Measurements from ENCODE around the gene WDFY2.

WDFY2 gene

DNA sequence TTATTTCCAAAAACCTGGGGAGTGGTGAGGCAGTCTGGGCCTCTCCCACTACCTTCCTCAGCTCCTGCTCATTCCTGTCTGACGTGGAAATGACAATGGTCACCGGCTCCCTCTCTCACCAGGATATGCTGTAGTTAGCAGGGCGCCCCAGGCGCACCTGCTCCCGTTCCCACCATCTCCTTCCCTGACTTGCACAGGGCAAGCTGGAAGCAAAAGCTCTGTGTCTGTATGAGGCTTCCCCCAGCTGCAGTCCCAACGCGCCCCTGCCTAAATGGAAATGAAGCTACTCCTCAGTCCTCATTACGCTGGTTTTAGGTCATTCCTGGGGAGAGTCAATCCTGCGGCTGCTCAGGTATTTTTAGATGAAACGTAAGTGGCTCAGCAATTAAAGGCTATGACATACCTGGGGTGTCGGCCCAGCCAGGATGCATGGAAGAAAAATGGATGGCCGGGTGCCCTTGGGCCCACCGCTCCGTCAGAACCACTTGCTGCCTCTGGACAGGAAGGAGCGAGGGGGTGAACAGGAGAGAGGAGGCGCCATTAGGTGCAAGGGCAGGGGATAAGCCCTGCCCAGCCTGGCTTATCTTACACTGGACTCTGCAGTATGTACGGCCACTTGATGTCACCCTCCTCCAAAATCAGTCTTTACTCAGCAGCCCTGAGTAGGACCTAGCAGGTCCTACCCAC, 187.3 kb downstream of the WDFY2 start:
- Histone ChIP-seq H3K27me3 (ENCODE audit: insufficient read depth, low read length) (no peaks in the 10 kb centered on the region), H3K36me3 (ENCODE audit: insufficient read depth, low read depth, low read length) (no peaks in the 10 kb centered on the region; the same call in 1 of the 2 replicates), H3K27ac (ENCODE audit: low read length) (no peak overlapping the region), H3K4me1 (ENCODE audit: insufficient read depth, low read length) (peaks cover 3% of the 10 kb centered on the region; the same call in 1 of the 2 replicates), H3K9ac (ENCODE audit: low read depth, low read length) (no peak overlapping the region), H3K4me3 (ENCODE audit: low read length) (no peak overlapping the region), H3K9me3 (ENCODE audit: insufficient read depth, low read depth, low read length) (no peaks in the 10 kb centered on the region)

GRCh38 chr13:51772105-51772455, 187.8 kb downstream of the WDFY2 start:
- Histone ChIP-seq H3K4me1 (ENCODE audit: insufficient read depth, low read length) (peaks cover 3% of the 10 kb centered on the region; the same call in 1 of the 2 replicates), H3K27me3 (ENCODE audit: insufficient read depth, low read length) (no peaks in the 10 kb centered on the region), H3K4me3 (ENCODE audit: low read length) (no peak overlapping the region), H3K9ac (ENCODE audit: low read depth, low read length) (no peak overlapping the region), H3K9me3 (ENCODE audit: insufficient read depth, low read depth, low read length) (no peaks in the 10 kb centered on the region), H3K27ac (ENCODE audit: low read length) (no peak overlapping the region), H3K36me3 (ENCODE audit: insufficient read depth, low read depth, low read length) (no peaks in the 10 kb centered on the region)

DNA sequence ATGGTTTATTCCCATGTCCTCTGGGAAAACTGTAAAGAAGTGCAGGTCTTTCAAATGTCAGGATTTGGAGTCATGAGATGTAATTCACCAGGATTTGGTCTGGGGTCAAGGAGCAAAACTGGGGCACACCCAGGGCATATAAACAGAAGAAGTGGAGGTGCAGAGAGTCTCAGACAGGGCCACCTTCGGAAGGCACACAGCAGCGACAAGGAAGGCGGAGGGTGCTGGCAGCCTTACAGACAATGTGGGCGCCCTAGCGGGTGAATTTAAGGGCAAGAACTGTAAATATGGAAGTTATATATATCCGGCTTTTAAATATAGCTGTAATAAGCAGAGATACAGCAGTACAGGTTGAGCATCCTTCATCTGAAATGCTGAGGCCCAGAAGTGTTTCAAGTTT, 188.5 kb downstream of the WDFY2 start:
- Histone ChIP-seq H3K36me3 (ENCODE audit: insufficient read depth, low read depth, low read length) (no peaks in the 10 kb centered on the region), H3K27ac (ENCODE audit: low read length) (no peak overlapping the region), H3K9me3 (ENCODE audit: insufficient read depth, low read depth, low read length) (no peaks in the 10 kb centered on the region), H3K9ac (ENCODE audit: low read depth, low read length) (no peak overlapping the region), H3K4me1 (ENCODE audit: insufficient read depth, low read length) (peaks cover 3% of the 10 kb centered on the region; the same call in 1 of the 2 replicates), H3K4me3 (ENCODE audit: low read length) (no peak overlapping the region), H3K27me3 (ENCODE audit: insufficient read depth, low read length) (no peaks in the 10 kb centered on the region)

- no peak overlapping the region for H3K4me3 ChIP-seq (ENCODE audit: low read length)
Observed at GRCh38 chr13:51773515-51773914, 189.3 kb downstream of the WDFY2 start.

GRCh38 chr13:51776179-51776578, 191.9 kb downstream of the WDFY2 start:
- no peaks in the 10 kb centered on the region for H3K36me3 ChIP-seq (ENCODE audit: insufficient read depth, low read depth, low read length)
- no peaks in the 10 kb centered on the region for H3K27me3 ChIP-seq (ENCODE audit: insufficient read depth, low read length)
- H3K4me1 ChIP-seq (ENCODE audit: insufficient read depth, low read length), result no peaks in the 10 kb centered on the region
- no peak overlapping the region for H3K9ac ChIP-seq (ENCODE audit: low read depth, low read length)
- no peaks in the 10 kb centered on the region for H3K9me3 ChIP-seq (ENCODE audit: insufficient read depth, low read depth, low read length)
- H3K27ac ChIP-seq (ENCODE audit: low read length), result no peak overlapping the region
- no peak overlapping the region for H3K4me3 ChIP-seq (ENCODE audit: low read length)

More at GRCh38 chr13:51773515-51773914, 189.3 kb downstream of the WDFY2 start:
- H3K27me3 ChIP-seq (ENCODE audit: insufficient read depth, low read length), result no peaks in the 10 kb centered on the region
- no peaks in the 10 kb centered on the region for H3K36me3 ChIP-seq (ENCODE audit: insufficient read depth, low read depth, low read length)
- H3K9me3 ChIP-seq (ENCODE audit: insufficient read depth, low read depth, low read length), result no peaks in the 10 kb centered on the region
- no peaks in the 10 kb centered on the region; the same call in 1 of the 2 replicates for H3K4me1 ChIP-seq (ENCODE audit: insufficient read depth, low read length)
- H3K27ac ChIP-seq (ENCODE audit: low read length), result no peak overlapping the region
- H3K9ac ChIP-seq (ENCODE audit: low read depth, low read length), result no peak overlapping the region

- Histone ChIP-seq H3K9ac (ENCODE audit: low read depth, low read length) (no peak overlapping the region), H3K4me1 (ENCODE audit: insufficient read depth, low read length) (no peaks in the 10 kb centered on the region), H3K27ac (ENCODE audit: low read length) (no peak overlapping the region), H3K9me3 (ENCODE audit: insufficient read depth, low read depth, low read length) (no peaks in the 10 kb centered on the region), H3K4me3 (ENCODE audit: low read length) (no peak overlapping the region), H3K36me3 (ENCODE audit: insufficient read depth, low read depth, low read length) (no peaks in the 10 kb centered on the region), H3K27me3 (ENCODE audit: insufficient read depth, low read length) (no peaks in the 10 kb centered on the region)
Observed at GRCh38 chr13:51777921-51778320, 193.7 kb downstream of the WDFY2 start.

DNA sequence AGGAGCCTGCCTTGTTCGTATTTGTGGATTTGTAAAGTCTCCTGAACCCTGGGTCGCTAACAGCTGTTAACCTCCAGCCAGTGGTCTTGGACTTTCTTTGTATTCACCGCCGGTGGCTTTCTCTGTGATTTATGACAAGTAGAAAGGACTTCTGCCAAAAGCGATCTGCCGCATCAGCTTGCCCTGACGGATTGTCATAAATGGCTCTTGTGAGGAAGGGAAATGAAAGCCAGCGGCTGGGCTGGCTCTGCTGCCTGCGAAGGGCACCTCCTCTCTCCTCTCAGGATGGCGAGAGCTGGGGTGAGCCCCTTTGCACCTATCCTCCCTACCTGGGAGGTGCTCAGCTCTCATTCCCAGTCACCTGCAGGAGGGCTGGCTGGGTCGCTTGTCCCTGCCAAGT, 194.1 kb downstream of the WDFY2 start:
- H3K4me3 ChIP-seq (ENCODE audit: low read length), result no peak overlapping the region
- H3K9me3 ChIP-seq (ENCODE audit: insufficient read depth, low read depth, low read length), result no peaks in the 10 kb centered on the region
- H3K27ac ChIP-seq (ENCODE audit: low read length), result no peak overlapping the region
- no peaks in the 10 kb centered on the region for H3K36me3 ChIP-seq (ENCODE audit: insufficient read depth, low read depth, low read length)
- no peak overlapping the region for H3K9ac ChIP-seq (ENCODE audit: low read depth, low read length)
- H3K4me1 ChIP-seq (ENCODE audit: insufficient read depth, low read length), result no peaks in the 10 kb centered on the region
- H3K27me3 ChIP-seq (ENCODE audit: insufficient read depth, low read length), result no peaks in the 10 kb centered on the region

- H3K4me3 ChIP-seq (ENCODE audit: low read length), result no peak overlapping the region
- H3K36me3 ChIP-seq (ENCODE audit: insufficient read depth, low read depth, low read length), result no peaks in the 10 kb centered on the region
- 0 out of 2 replicates have a peak, but pooled peaks cover 2% of the 10 kb centered on the region for H3K4me1 ChIP-seq (ENCODE audit: insufficient read depth, low read length)
- H3K27ac ChIP-seq (ENCODE audit: low read length), result no peak overlapping the region
- H3K27me3 ChIP-seq (ENCODE audit: insufficient read depth, low read length), result no peaks in the 10 kb centered on the region
- no peaks in the 10 kb centered on the region for H3K9me3 ChIP-seq (ENCODE audit: insufficient read depth, low read depth, low read length)
- no peak overlapping the region for H3K9ac ChIP-seq (ENCODE audit: low read depth, low read length)
Observed at GRCh38 chr13:51780099-51780498, 195.8 kb downstream of the WDFY2 start.

DNA sequence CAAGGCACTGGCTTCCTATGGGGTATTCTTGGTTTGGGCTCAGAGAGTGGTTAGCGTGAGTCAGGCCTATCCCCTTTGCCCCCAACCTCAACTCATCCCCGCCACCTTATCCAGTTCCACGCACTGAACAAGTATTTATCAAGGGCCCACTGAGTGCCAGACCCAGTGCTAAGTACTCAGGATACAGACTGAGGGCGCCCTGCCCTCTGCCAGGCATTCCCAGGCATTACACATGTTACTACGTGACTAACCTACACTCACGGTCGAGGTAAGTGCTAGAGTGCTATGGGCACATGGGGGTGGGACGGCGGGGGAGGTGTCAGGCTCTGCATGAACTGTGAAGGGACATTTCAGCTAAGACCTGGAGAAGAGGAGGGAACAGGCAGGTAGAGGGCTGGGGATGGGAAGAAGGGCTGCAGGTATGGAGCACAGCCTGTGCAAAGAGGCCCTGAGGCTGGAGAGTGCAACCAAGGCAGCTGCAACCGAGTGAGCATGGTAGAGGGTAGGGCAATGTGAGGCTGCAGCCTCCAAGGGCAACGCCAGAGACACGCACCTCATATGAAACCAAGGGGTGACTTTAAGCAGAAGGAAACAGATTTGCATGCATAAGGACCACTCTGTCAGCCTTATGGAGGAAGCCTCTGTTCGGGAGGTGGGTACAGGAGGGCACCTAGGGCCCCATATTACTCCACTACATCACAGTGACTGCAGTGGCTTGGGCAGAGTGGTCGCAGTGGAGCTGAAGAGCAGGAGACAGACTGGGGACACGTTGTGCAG, 197.2 kb downstream of the WDFY2 start:
- no peak overlapping the region for H3K27ac ChIP-seq (ENCODE audit: low read length)
- 0 out of 2 replicates have a peak, but pooled peaks cover 2% of the 10 kb centered on the region for H3K4me1 ChIP-seq (ENCODE audit: insufficient read depth, low read length)
- H3K36me3 ChIP-seq (ENCODE audit: insufficient read depth, low read depth, low read length), result no peaks in the 10 kb centered on the region
- no peaks in the 10 kb centered on the region for H3K9me3 ChIP-seq (ENCODE audit: insufficient read depth, low read depth, low read length)
- H3K4me3 ChIP-seq (ENCODE audit: low read length), result no peak overlapping the region
- no peaks in the 10 kb centered on the region for H3K27me3 ChIP-seq (ENCODE audit: insufficient read depth, low read length)
- no peak overlapping the region for H3K9ac ChIP-seq (ENCODE audit: low read depth, low read length)

DNA sequence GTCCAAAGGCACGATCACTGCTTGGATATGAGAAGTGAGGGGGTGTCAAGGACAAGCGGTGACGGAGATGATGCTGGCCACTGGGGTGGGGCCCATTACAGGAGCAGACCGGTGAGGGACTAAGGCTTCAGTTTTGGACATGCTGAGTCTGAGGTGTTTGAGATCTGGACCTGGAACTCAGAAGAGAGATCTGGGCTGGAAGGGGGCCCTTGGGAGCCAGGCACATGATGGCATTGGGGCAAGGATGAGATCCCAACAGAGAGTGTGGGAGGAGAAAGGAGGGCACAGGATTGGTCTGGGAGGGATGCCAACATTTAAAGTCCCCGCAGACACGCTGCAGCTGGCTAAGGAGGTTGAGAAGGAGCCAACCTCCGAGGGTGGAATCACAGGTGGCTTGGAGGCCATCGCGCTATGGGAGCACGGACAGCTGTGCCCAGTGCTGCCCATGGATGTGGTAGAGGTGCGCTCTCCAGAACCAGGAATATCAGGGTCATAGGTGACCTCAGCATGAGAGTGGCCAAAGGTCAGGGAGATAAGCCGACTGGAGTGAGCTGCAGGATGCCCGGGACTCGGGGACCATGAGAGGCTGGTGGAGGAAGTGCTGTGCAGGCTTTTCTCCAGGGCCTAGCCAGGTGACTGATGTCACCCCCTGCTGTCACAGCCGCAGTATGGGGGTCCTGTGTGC, 197.9 kb downstream of the WDFY2 start:
- Histone ChIP-seq H3K9me3 (ENCODE audit: insufficient read depth, low read depth, low read length) (no peaks in the 10 kb centered on the region), H3K9ac (ENCODE audit: low read depth, low read length) (no peak overlapping the region), H3K27ac (ENCODE audit: low read length) (no peak overlapping the region), H3K27me3 (ENCODE audit: insufficient read depth, low read length) (no peaks in the 10 kb centered on the region), H3K4me1 (ENCODE audit: insufficient read depth, low read length) (0 out of 2 replicates have a peak, but pooled peaks cover 2% of the 10 kb centered on the region), H3K36me3 (ENCODE audit: insufficient read depth, low read depth, low read length) (no peaks in the 10 kb centered on the region), H3K4me3 (ENCODE audit: low read length) (no peak overlapping the region)

DNA sequence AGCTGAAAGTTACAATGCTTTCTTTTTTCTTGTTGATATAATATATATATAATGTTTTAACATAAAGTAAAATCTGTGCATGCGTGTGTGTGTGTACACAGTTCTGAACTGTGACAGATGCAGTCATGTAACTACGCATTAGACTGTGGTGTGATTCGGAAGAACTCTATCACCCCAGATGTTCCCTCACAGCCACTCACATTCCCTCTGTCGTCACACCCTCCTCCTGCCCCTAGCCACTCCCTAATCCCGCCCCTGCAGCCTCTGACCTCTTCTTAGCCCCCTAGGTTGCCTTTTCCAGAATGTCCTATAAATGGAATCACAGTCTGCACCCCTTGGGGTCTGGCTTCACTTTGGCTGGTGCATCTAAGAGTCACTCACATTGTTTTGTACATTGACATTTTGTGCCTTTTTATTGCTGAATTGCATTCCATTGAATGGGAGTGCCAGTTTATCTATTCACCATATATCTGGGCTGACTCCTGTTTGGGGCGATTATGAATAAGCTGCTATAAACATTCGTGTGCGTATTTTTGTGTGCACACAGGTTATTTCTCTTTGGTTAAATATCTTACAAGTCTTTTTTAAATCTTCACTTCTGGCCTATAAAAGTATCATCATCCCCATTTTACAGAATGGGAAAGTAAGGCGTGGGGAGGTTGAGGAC, 199.3 kb downstream of the WDFY2 start:
- Histone ChIP-seq H3K9me3 (ENCODE audit: insufficient read depth, low read depth, low read length) (no peaks in the 10 kb centered on the region), H3K27me3 (ENCODE audit: insufficient read depth, low read length) (no peaks in the 10 kb centered on the region), H3K27ac (ENCODE audit: low read length) (no peak overlapping the region), H3K36me3 (ENCODE audit: insufficient read depth, low read depth, low read length) (no peaks in the 10 kb centered on the region), H3K4me3 (ENCODE audit: low read length) (no peak overlapping the region), H3K9ac (ENCODE audit: low read depth, low read length) (no peak overlapping the region), H3K4me1 (ENCODE audit: insufficient read depth, low read length) (0 out of 2 replicates have a peak, but pooled peaks cover 2% of the 10 kb centered on the region)
